ELF-1 (cell line): ENCODE measurements around the gene MUC5B.
"Not testable (repeated sequence)": the region's sequence is repeated elsewhere in the genome, so short reads cannot be mapped to it uniquely, and the experiment has no call there.

Experiments
- DNase-seq: peaks from one replicate; pipeline ENCODE4 v3.0.0-alpha.2; 2016; ENCODE audit warnings: low read depth, low spot score

Gene MUC5B

GRCh38 chr11:1262172-1263006 is 39.5 kb downstream of the MUC5B start:
- DNase-seq = peak; percentile 92

GRCh38 chr11:1263010-1263409 is 40.1 kb downstream of the MUC5B start:
- no peak for DNase-seq

GRCh38 chr11:1264444-1264843 is 41.6 kb downstream of the MUC5B start:
- DNase-seq = peak; percentile 53

GRCh38 chr11:1265480-1265879 is 42.6 kb downstream of the MUC5B start:
- not testable (repeated sequence) for DNase-seq

- DNase-seq = not testable (repeated sequence)
These were observed 44.1 kb downstream of the MUC5B start for GRCh38 chr11:1266976-1267375.

- DNase-seq = no peak
These were observed 44.7 kb downstream of the MUC5B start for GRCh38 chr11:1267441-1268100.

GRCh38 chr11:1269957-1270356 is 47.1 kb downstream of the MUC5B start:
- no peak for DNase-seq

GRCh38 chr11:1270476-1270875 is 47.6 kb downstream of the MUC5B start:
- no peak for DNase-seq

- peak; percentile 43 for DNase-seq
These were observed 48.1 kb downstream of the MUC5B start for GRCh38 chr11:1271002-1271401.

GRCh38 chr11:1271406-1271805 is 48.5 kb downstream of the MUC5B start:
- no peak for DNase-seq

GRCh38 chr11:1271927-1272326 is 49.1 kb downstream of the MUC5B start:
- no peak for DNase-seq

- no peak for DNase-seq
These were observed 49.7 kb downstream of the MUC5B start for GRCh38 chr11:1272531-1272930.

- no peak for DNase-seq
These were observed 51.6 kb downstream of the MUC5B start for GRCh38 chr11:1274501-1274900.

GRCh38 chr11:1275021-1275420 is 52.2 kb downstream of the MUC5B start:
- no peak for DNase-seq

GRCh38 chr11:1276041-1276790 is 53.4 kb downstream of the MUC5B start:
- DNase-seq = no peak

GRCh38 chr11:1276866-1277615 is 54.2 kb downstream of the MUC5B start:
- DNase-seq = no peak

- DNase-seq = no peak
These were observed 55.2 kb downstream of the MUC5B start for GRCh38 chr11:1277936-1278512.

GRCh38 chr11:1278766-1279673 is 56.2 kb downstream of the MUC5B start:
- no peak for DNase-seq

- DNase-seq = no peak
These were observed 56.8 kb downstream of the MUC5B start for GRCh38 chr11:1279674-1280055.
